NCI-H2107 treated with DMSO at 0.1 percent for 48 hours (cell line): ENCODE measurements around the gene DSCAML1.

ENCODE experiments used
- DNase-seq: peaks from one replicate; lab custom pipeline; 2025; ENCODE audit not compliant: unreplicated experiment; lab: John Stamatoyannopoulos, UW

Gene DSCAML1

GRCh38 chr11:117619661-117620060, 177.4 kb downstream of the DSCAML1 start:
- DNase-seq, result no peak

GRCh38 chr11:117618982-117619355, 178.0 kb downstream of the DSCAML1 start:
- peak; percentile 65 for DNase-seq

- peak; percentile 83 for DNase-seq
Observed at GRCh38 chr11:117618302-117618981, 178.6 kb downstream of the DSCAML1 start.

DNA sequence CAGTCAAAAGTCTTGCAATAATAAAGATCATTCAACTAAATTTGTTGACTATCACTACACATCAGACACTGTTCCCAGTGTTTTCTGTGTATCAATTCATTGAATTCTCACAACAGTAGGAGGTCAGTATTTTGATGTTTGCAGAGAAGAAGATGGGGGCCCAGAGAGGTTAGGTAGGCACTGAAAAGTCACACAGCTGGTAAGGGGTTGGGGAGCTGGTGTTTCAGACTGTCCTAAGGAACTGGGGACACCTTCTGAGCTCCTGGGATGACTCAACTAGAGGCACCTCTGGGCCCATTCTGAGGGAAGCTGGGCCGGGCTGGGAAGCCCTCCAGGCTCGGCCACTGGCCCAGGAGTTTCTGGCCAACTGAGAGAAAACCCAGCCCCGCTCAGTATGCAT, 180.0 kb downstream of the DSCAML1 start:
- no peak for DNase-seq

DNA sequence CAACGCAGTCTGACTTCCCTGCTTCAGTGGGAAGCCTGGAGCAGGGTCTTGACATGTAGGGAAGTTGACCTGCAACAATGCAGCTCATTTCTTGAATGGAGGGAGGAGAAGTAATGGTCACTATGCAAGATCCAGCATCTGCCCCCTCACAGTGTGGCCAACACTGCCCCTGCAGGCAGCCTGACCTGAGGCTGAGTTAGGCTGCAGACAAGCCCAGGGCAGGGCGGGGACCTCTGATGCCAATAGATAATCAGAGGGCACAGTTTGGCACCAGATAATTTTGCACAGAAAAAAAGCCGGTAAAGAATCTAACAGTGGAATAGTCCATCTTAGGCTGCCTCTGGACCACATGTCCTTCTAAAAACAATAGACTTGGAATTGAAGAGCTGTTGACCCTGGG, 182.3 kb downstream of the DSCAML1 start:
- DNase-seq, result no peak

GRCh38 chr11:117613521-117613920, 183.5 kb downstream of the DSCAML1 start:
- no peak for DNase-seq

DNA sequence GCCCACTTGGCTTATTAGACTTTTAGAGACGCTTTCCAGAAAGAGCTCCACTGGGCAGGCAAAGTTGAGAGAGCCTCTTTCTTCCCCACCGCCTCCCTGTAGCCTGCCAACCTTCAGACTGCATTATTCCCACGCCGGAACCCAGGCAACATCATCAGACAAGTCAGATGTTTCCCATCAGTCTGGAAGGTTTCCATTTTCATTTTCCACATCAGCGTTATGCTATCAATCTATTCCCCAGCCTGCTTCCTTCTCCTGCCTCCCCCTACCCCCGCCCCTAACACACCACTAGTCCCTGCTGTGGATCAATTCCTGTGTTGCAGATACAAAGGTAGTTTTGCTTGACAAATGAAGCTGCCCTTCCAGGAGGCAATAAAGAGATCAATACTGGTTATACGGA, 184.8 kb downstream of the DSCAML1 start:
- DNase-seq, result no peak

- no peak for DNase-seq
Observed at GRCh38 chr11:117610901-117611300, 186.1 kb downstream of the DSCAML1 start.

DNA sequence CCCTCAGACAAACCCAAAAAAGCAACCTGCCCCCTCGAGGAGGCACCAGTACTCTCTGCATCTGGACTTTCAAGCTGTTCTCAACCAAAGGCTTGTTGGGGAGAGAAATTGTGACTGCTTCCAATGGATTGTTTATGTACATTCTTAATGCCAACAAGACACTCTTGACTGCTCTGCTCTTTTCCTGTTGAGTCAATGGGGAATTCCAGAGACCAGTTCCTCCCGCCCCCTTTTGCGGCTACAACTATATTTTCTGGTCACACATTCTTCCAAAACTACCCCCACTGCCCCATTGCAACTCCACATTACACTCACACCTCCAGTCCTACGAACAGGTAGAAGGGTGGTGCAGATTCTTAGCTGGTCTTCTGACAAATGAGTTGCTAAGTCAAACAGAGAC, 187.0 kb downstream of the DSCAML1 start:
- no peak for DNase-seq

DNA sequence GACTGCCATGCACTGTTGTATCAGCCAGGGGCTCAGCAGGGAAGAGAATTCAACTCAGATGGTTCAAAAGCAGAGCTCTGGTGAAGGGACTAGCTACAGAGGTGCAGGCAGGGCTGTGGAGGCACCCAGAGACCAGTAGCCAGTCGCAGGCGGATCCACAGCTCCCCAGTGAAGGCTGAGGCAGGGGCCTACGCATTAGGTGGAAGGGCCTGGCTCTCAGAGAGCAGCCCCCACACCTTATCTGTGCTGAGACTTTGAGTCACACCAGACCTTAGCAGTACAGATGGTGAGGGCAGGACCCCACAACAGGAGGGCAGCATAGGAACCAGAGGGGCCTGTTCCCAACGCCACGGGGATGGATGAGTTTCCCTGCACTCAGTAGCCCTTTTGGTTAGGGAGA, 189.6 kb downstream of the DSCAML1 start:
- DNase-seq, result no peak

DNA sequence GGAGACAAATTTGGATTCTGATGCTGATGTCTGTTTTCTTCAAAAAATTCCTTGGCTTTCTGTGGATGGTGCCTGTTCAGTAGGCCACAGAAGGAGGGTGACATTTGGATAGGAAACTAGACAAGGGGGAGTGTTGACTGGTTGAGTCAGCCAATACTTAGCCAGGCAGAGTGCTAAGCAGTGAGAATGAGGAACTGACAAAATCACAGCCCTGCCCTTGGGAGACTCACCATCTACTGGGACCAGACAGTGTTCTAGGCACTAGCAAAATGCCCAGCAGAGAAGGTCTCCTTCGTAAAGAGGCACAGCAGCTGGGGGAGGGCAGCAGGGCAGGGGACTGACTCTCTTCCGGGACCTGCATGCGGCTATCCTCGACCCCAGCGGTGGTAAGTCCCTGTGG, 190.2 kb downstream of the DSCAML1 start:
- no peak for DNase-seq

DNA sequence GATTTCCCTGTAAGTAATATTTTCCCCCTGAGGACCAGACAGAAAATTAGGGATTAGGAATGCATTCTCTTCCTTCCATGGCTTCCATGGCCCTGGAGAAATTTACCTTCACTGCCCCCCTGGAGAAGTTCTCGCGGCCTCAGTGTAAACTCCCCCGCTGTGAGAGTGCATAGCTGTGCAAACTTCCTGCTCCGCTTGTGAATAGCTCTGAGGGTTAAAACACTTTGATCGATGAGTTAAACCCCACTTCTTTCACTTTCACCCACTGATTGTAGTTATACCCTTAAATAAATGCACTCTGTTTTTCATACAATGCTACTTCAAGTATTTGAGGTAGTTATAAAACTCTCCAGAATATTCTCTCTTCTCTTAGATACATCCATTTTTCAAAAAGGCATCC, 190.8 kb downstream of the DSCAML1 start:
- no peak for DNase-seq

GRCh38 chr11:117605331-117605730, 191.7 kb downstream of the DSCAML1 start:
- DNase-seq, result no peak

DNA sequence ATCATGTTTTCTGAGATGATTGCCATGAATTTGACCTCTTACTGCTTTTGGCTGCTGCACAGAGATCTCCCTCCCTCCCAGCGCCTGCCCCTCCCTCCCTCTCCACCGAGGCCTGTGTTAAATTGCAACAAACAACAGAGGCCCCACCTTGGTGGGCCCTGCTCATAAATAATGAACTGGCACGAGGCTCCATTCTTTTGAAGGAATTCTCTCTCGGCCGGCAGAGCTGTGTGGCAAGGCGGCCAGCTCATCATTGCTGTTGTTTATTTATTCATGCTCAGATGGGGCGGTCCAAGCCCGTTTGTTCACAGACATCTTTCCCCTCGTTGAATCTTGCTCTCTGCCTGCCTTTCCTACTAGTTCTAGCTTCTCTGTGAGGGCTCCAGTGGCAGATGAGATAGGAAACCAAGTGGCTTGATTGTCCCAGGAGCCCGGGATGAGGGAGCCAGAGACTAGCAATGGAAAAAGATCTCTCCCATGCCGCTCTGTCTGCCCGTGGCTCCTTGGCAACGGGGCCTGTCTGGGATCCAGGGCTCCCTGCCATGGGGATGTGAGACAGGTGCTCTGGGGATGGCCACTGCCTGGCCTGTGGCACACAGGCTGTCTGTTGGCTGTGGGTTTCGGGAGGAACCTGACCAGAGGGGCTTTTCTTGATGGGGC, 192.6 kb downstream of the DSCAML1 start:
- DNase-seq, result peak; percentile 61

- DNase-seq, result no peak
Observed at GRCh38 chr11:117603932-117604331, 193.1 kb downstream of the DSCAML1 start.

GRCh38 chr11:117601006-117601708, 195.9 kb downstream of the DSCAML1 start:
- DNase-seq, result no peak

- peak; percentile 96 for DNase-seq
Observed at GRCh38 chr11:117600234-117600783, 196.7 kb downstream of the DSCAML1 start.

DNA sequence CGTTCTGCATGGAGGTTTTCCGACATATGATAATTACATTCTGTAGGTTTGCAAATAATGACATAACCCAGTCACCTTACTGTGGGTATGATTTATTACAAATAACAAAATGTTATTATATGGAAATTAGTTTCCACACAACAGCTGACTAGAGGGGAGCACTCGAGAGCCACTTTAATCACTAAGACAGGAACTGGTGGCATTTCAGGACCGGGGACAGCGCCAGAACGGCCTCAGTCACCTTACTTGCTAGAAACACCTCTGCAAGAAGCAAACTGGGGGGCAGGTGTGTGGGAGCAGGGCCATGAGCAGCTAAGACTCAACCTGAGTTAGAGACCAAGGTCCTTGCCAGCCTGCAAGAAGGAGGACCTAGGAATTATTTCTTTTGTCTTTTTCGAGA, 199.9 kb downstream of the DSCAML1 start:
- no peak for DNase-seq

- DNase-seq, result no peak
Observed at GRCh38 chr11:117595440-117595839, 201.6 kb downstream of the DSCAML1 start.

DNA sequence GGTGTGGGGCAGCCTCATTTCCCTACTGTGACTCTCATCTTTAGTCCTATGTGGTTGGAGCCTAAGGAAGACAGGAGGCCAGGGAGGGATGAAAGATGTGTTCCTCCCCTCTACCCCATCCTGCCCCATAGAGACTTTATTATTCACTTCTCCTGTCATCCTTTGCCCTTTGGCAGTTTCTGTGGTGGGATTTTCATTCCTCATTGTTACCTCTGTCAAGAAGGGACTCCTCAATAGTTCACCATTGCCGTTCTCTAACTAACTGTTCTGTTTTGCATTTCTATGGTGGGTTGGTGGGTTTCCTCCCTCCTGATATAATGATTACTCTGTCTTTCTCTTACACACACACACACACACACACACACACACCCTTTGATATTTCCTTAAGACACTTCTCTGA, 202.3 kb downstream of the DSCAML1 start:
- no peak for DNase-seq

DNA sequence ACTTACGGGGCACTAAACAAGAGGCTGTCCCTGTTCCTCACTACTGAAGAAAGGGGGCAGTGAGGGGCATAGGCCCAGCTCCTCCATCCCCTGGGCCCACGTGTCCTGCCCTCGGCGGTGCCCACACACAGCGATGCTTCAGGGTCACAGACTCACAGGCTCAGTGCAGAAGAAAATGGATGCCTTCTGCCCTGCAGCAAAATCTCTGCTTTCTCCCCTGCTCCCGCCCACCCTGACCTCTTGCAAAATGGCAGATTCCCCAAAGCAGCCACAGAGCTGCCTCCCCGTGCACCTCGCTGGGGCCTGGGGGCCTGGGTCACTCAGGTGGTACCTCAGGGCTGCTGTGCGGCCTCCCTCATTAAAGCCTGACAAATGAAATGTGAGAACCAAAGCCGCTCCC, 204.0 kb downstream of the DSCAML1 start:
- no peak for DNase-seq
